OCI-LY3 (cell line): ENCODE data around the gene C13orf46.
"Not testable (repeated sequence)": the region's sequence is repeated elsewhere in the genome, so short reads cannot be mapped to it uniquely, and the experiment has no call there.

ENCODE experiments used
- H2AFZ ChIP-seq: fragments of 200-600, 300-600 bp; shearing (Covaris generic); 2 replicates; pipeline ENCODE4 v1.6.0; 2014; ENCODE audit warnings: antibody characterized with exemption, low read depth, low read length
- H3K27ac ChIP-seq: fragments of 200-600, 300-600 bp; sonication (generic); 2 replicates; pipeline ENCODE4 v1.5.1; 2014; ENCODE audit warnings: mild to moderate bottlenecking, low read length, moderate library complexity, mixed read lengths
- H3K27me3 ChIP-seq: fragments of 200-600, 300-600 bp; sonication (generic); 2 replicates; pipeline ENCODE4 v1.6.1; 2014; ENCODE audit warnings: low read depth, low read length, mixed read lengths
- H3K36me3 ChIP-seq: fragments of 200-600, 300-600 bp; sonication (generic); replicated peaks from 2 replicates; pipeline ENCODE3; 2014; ENCODE audit warnings: low read depth, low read length, mixed read lengths
- H3K4me1 ChIP-seq: fragments of 300-600, 200-600 bp; sonication (generic); 2 replicates; pipeline ENCODE4 v1.6.1; 2014; ENCODE audit warnings: low read length, mixed read lengths
- H3K4me2 ChIP-seq: fragments of 200-600, 300-600 bp; sonication (generic); 2 replicates; pipeline ENCODE4 v1.6.1; 2014; ENCODE audit warnings: low read length, mixed read lengths
- H3K4me3 ChIP-seq: fragments of 300-600, 200-600 bp; sonication (generic); 2 replicates; pipeline ENCODE4 v1.5.1; 2014; ENCODE audit warnings: antibody characterized with exemption, mild to moderate bottlenecking, low read length, moderate library complexity
- H3K79me2 ChIP-seq: fragments of 300-600, 200-600 bp; shearing (Covaris generic); 2 replicates; pipeline ENCODE4 v1.6.1; 2014; ENCODE audit warnings: mild to moderate bottlenecking, low read length, mixed read lengths
- H3K9ac ChIP-seq: fragments of 300-600, 200-600 bp; shearing (Covaris generic); 2 replicates; pipeline ENCODE4 v1.6.0; 2014; ENCODE audit warnings: mild to moderate bottlenecking, low read length, moderate library complexity
- H3K9me3 ChIP-seq: fragments of 200-600, 300-600 bp; shearing (Covaris generic); 2 replicates; pipeline ENCODE4 v1.6.1; 2014; ENCODE audit warnings: low read length, mixed read lengths; ENCODE audit not compliant: insufficient read depth
- H4K20me1 ChIP-seq: fragments of 200-600, 300-600 bp; sonication (generic); 2 replicates; pipeline ENCODE4 v1.6.1; 2016; ENCODE audit warnings: low read length, mixed read lengths; ENCODE audit not compliant: insufficient read depth
- EZH2phosphoT487 ChIP-seq: fragments of 200-600 bp; shearing (Covaris generic); IDR thresholded peaks from 2 replicates; pipeline ENCODE4 v1.6.1; 2018; ENCODE audit warnings: antibody characterized with exemption, mixed run types, low read depth
- TF ChIP-seq, protein P1 (sequence below): fragments of 200-600, 300-600 bp; sonication (generic); IDR thresholded peaks from 2 replicates; pipeline ENCODE4 v1.5.1; 2014; ENCODE audit warnings: antibody characterized with exemption, low read length, low read depth

The C13orf46 gene

DNA sequence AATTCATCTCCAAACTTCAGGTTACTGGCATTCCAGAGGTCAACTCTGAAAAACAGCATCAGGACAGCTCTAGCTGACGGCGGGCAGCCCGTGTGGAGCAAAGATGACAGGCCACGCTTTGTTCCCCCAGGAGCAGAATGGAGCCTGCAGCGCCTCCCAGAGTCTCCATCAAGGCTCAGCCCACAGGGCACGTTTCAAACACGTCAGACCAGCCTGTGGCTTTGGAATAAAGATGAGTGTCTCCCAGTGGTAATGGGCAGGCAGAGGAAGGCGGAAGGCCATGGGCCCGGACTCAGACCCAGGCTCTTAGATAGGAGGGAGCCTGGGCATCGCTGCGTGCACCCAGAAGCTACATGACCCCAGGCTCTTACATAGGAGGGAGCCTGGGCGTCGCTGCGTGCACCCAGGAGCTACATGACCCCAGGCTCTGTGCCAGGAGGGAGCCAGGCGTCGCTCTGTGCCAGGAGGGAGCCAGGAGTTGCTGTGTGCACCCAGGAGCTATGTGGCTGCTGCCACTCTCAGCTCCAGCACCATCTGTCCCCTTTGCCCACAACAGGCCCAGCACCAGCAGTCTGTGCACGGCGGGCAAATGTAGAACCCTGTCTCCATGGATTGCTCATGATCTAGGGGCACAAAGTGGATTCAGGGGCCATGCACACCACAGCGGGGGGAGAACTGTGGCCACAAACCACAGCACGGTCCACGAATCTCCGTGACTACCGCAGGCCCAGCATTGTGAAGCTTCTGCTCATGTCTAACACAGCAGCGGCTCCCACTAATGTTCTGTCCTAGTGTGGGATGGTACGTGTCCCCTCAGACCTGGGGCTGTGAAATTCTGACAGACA is 47.8 kb upstream of the C13orf46 start:
- Histone ChIP-seq H3K36me3 (no peaks in the 10 kb centered on the region), H3K9ac (no peak overlapping the region), H3K4me3 (no peak overlapping the region), H3K4me1 (peaks cover 15% of the 10 kb centered on the region), H3K9me3 (no peaks in the 10 kb centered on the region; the same call in 1 of the 2 replicates), H3K4me2 (no peak overlapping the region), H4K20me1 (no peaks in the 10 kb centered on the region), H3K79me2 (no peaks in the 10 kb centered on the region), H3K27me3 (no peaks in the 10 kb centered on the region; the same call in 1 of the 2 replicates), H2AFZ (no peak overlapping the region), H3K27ac (no peak overlapping the region)
- TF ChIP-seq EZH2phosphoT487, result no peak
- TF ChIP-seq, protein P1, sequence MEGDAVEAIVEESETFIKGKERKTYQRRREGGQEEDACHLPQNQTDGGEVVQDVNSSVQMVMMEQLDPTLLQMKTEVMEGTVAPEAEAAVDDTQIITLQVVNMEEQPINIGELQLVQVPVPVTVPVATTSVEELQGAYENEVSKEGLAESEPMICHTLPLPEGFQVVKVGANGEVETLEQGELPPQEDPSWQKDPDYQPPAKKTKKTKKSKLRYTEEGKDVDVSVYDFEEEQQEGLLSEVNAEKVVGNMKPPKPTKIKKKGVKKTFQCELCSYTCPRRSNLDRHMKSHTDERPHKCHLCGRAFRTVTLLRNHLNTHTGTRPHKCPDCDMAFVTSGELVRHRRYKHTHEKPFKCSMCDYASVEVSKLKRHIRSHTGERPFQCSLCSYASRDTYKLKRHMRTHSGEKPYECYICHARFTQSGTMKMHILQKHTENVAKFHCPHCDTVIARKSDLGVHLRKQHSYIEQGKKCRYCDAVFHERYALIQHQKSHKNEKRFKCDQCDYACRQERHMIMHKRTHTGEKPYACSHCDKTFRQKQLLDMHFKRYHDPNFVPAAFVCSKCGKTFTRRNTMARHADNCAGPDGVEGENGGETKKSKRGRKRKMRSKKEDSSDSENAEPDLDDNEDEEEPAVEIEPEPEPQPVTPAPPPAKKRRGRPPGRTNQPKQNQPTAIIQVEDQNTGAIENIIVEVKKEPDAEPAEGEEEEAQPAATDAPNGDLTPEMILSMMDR, result no peak

GRCh38 chr13:114020750-114021463 is 47.0 kb upstream of the C13orf46 start:
- Histone ChIP-seq H3K9ac (no peak overlapping the region), H2AFZ (no peak overlapping the region), H3K27me3 (no peaks in the 10 kb centered on the region), H3K4me2 (no peak overlapping the region), H3K4me1 (peaks cover 15% of the 10 kb centered on the region), H3K9me3 (no peaks in the 10 kb centered on the region; the same call in 1 of the 2 replicates), H3K79me2 (no peaks in the 10 kb centered on the region), H3K27ac (no peak overlapping the region), H3K4me3 (no peak overlapping the region), H3K36me3 (no peaks in the 10 kb centered on the region), H4K20me1 (no peaks in the 10 kb centered on the region)
- no peak for TF ChIP-seq EZH2phosphoT487
- TF ChIP-seq, protein P1, result no peak

DNA sequence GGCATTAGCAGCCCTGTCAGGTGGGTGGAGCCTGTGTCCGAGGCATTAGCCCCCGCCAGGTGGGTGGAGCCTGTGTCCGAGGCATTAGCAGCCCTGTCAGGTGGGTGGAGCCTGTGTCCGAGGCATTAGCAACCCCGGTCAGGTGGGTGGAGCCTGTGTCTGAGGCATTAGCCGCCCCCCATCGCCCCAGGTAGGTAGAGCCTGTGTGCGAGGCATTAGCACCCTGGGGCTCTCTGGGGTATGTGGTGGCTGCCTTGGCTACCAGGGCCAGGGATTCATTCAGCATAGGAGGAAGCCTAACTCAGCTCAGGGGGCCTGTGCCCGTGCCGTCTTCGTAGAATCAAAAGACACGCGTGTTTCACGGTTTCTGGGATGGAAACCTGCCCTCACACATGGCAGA is 46.3 kb upstream of the C13orf46 start:
- not testable (repeated sequence) for H3K9ac ChIP-seq, H3K79me2 ChIP-seq, H3K4me2 ChIP-seq, H3K36me3 ChIP-seq, H3K27me3 ChIP-seq, H3K27ac ChIP-seq, H4K20me1 ChIP-seq, H2AFZ ChIP-seq, H3K4me3 ChIP-seq, H3K9me3 ChIP-seq
- peaks cover 12% of the 10 kb centered on the region for H3K4me1 ChIP-seq

- Histone ChIP-seq H4K20me1 (no peaks in the 10 kb centered on the region), H2AFZ (no peak overlapping the region), H3K4me3 (no peak overlapping the region), H3K9ac (no peak overlapping the region), H3K4me1 (peaks cover 4% of the 10 kb centered on the region), H3K9me3 (no peaks in the 10 kb centered on the region; the same call in 1 of the 2 replicates), H3K27ac (no peak overlapping the region), H3K4me2 (no peak overlapping the region), H3K27me3 (no peaks in the 10 kb centered on the region), H3K36me3 (no peaks in the 10 kb centered on the region), H3K79me2 (no peaks in the 10 kb centered on the region)
- TF ChIP-seq EZH2phosphoT487, result no peak
- TF ChIP-seq, protein P1, result no peak
Observed at GRCh38 chr13:114019367-114019766, 45.5 kb upstream of the C13orf46 start.
